K562 (cell line): ENCODE results near the gene USP15. TPM values are rescaled to one million over a fixed set of nuclear protein-coding genes. Genes with fewer than 3 reads are reported as not detected.
A peak's percentile ranks its signal among the peaks of the same experiment; 100 is the strongest.
"Not testable (repeated sequence)": the region's sequence is repeated elsewhere in the genome, so short reads cannot be mapped to it uniquely, and the experiment has no call there.

Source experiments
- ATAC-seq: fragments of 200-7000 bp; cut with Tn5 transposase; 3 replicates; pipeline ENCODE4 v1.9.1; 2020; ENCODE audit warnings: moderate library complexity
- BruUV-seq: library from RNA; stranded (reverse); fragments of 400-500 nt; replicated peaks from 2 replicates; lab custom pipeline; 2021; lab: Mats Ljungman, UMichigan
- CTCF ChIA-PET: fragments of 300-600 bp; formaldehyde crosslinking; extraction: SDS; loops from one replicate; lab custom pipeline; 2021; ENCODE audit warnings: low intra/inter-chr PET ratio; lab: Yijun Ruan, JAX
- POLR2A ChIA-PET: fragments of 300-600, 350-650 bp; sonication (Branson Sonifier 250); formaldehyde crosslinking; extraction: SDS; loops from one replicate; lab custom pipeline; 2021; ENCODE audit warnings: antibody characterized with exemption, inconsistent platforms; lab: Yijun Ruan, JAX
- DNase-seq, 4 experiments: peaks; one replicate each; pipeline versions ENCODE4 v3.0.0 to v3.0.0-alpha.2; 2011 to 2018; ENCODE audit warnings: low spot score in 3 of 4, mixed read lengths in 3 of 4; ENCODE audit errors: extremely low read depth in 1 of 4
- FAIRE-seq: peaks from 2 replicates; lab custom pipeline; 2011; peaks lifted over from hg19 to GRCh38; lab: Jason Lieb, UNC
- H2AFZ ChIP-seq: 2 replicates; pipeline ENCODE4 v1.6.0; 2011; ENCODE audit warnings: low read depth, low read length, control low read depth, inconsistent platforms
- H3K27ac ChIP-seq: fragments of 200-600 bp; 3 replicates; pipeline ENCODE4 v1.8.0; 2011; ENCODE audit warnings: low read depth, mild to moderate bottlenecking, control low read depth, inconsistent platforms, low read length, moderate library complexity, mixed read lengths; ENCODE audit errors: extremely low read depth
- H3K27me3 ChIP-seq, 2 experiments: fragments of 300-600 bp in 1 of 2; 2 replicates in 1 of 2; 3 replicates in 1 of 2; pipeline versions ENCODE4 v1.6.0 to v1.8.0; 2011; ENCODE audit warnings: inconsistent platforms in 2 of 2, low read length in 2 of 2, mild to moderate bottlenecking in 1 of 2, mixed read lengths in 1 of 2, moderate library complexity in 1 of 2; ENCODE audit not compliant: control insufficient read depth in 2 of 2, insufficient read depth in 2 of 2
- H3K36me3 ChIP-seq: fragments of 300-600 bp; 3 replicates; pipeline ENCODE4 v1.8.0; 2011; ENCODE audit warnings: mild to moderate bottlenecking, low read length, inconsistent platforms; ENCODE audit not compliant: control insufficient read depth, insufficient read depth
- H3K4me1 ChIP-seq, 2 experiments: fragments of 200-600 bp in 1 of 2; replicated peaks in 1 of 2; 2 replicates in 1 of 2; 3 replicates in 1 of 2; pipeline versions ENCODE4 v1.5.1 to v1.8.0; 2011; ENCODE audit warnings: inconsistent platforms in 2 of 2, low read length in 2 of 2, mild to moderate bottlenecking in 1 of 2, mixed read lengths in 1 of 2, moderate library complexity in 1 of 2; ENCODE audit not compliant: control insufficient read depth in 2 of 2, insufficient read depth in 2 of 2
- H3K4me2 ChIP-seq: 2 replicates; pipeline ENCODE4 v1.6.1; 2011; ENCODE audit warnings: low read length, control low read depth, inconsistent platforms, mixed read lengths; ENCODE audit not compliant: insufficient read depth
- H3K4me3 ChIP-seq: fragments of 200-600 bp; sonication (generic), shearing (Covaris generic); 2 replicates; pipeline ENCODE4 v1.5.1; 2016; ENCODE audit warnings: control low read depth, inconsistent platforms
- H3K79me2 ChIP-seq: fragments of 200-600 bp; 3 replicates; pipeline ENCODE4 v1.8.0; 2011; ENCODE audit warnings: low read length, inconsistent platforms; ENCODE audit not compliant: control insufficient read depth, insufficient read depth
- H3K9ac ChIP-seq, 2 experiments: 2 replicates each; pipeline versions ENCODE4 v1.6.0 to v1.6.1; 2011; ENCODE audit warnings: low read depth in 2 of 2, low read length in 2 of 2, control low read depth in 1 of 2, inconsistent platforms in 1 of 2, mild to moderate bottlenecking in 1 of 2, mixed read lengths in 1 of 2; ENCODE audit not compliant: insufficient read depth in 1 of 2
- H3K9me1 ChIP-seq: one replicate; pipeline ENCODE4 v1.6.0; 2011; ENCODE audit warnings: inconsistent platforms, mild to moderate bottlenecking, low read length, moderate library complexity; ENCODE audit not compliant: control insufficient read depth, insufficient read depth
- H3K9me3 ChIP-seq: replicated peaks from 2 replicates; pipeline ENCODE4 v1.5.1; 2011; ENCODE audit warnings: low read depth, low read length, inconsistent platforms; ENCODE audit not compliant: control insufficient read depth, insufficient read depth
- H4K20me1 ChIP-seq: replicated peaks from 2 replicates; pipeline ENCODE4 v1.6.1; 2011; ENCODE audit warnings: low read length, inconsistent platforms, mixed read lengths; ENCODE audit not compliant: control insufficient read depth, insufficient read depth
- ZNF146 ChIP-seq: IDR thresholded peaks from one replicate; pipeline ENCODE4 v1.6.1; 2018; ENCODE audit warnings: missing compliant biosample characterization; ENCODE audit not compliant: unreplicated experiment
- WGBS: fragments of 100-300 bp; shearing (Covaris generic); methylation state at CpG from one replicate; pipeline ENCODE4 v1.1.6; 2016; ENCODE audit warnings: low coverage, mixed read lengths; ENCODE audit not compliant: insufficient coverage; ENCODE audit errors: missing lambda C conversion rate; 5-methylcytosine and 5-hydroxymethylcytosine counted together
- in situ Hi-C: fragments of 300-500 bp; cut with MboI; formaldehyde crosslinking; loops from 4 replicates; pipeline ENCODE4 v1.15.0; 2018; ENCODE audit warnings: inconsistent platforms, mixed read lengths
- intact Hi-C: fragments of 100-400 bp; cut with micrococcal nuclease; formaldehyde crosslinking; loops from 2 replicates; pipeline ENCODE4 v1.14.2; 2022
- polyA plus RNA-seq, 8 experiments: library from polyadenylated mRNA; depleted of rRNA in 4 of 8; stranded (reverse) in 5 of 8; unstranded in 3 of 8; fragments of >200 nt; fragmentation: Nextera tagmentation in 2 of 8; fragmentation: Illumina TruSeq in 1 of 8; extraction: Ambion mirVana in 2 of 8; extraction: Trizol in 1 of 8; gene quantifications; 2 replicates each; pipeline versions ENCODE4 v1.2.1 to v1.2.3, GENCODE V29; 2011 to 2014; ENCODE audit warnings: inconsistent platforms in 1 of 8, missing spikeins in 1 of 8
- total RNA-seq, 7 experiments: library from RNA; depleted of rRNA in 6 of 7; stranded (reverse); fragments of >200 nt in 6 of 7; fragmentation: Illumina TruSeq in 2 of 7; extraction: Trizol in 2 of 7; gene quantifications; 2 replicates each; pipeline versions ENCODE4 v1.2.1 to v1.2.3, GENCODE V29; 2011 to 2021; ENCODE audit warnings: low replicate concordance in 1 of 7
- TF ChIP-seq, protein P1 (sequence below): IDR thresholded peaks from 2 replicates; pipeline ENCODE4 v1.6.1; 2014; ENCODE audit warnings: antibody characterized with exemption

The USP15 gene
- total and polyA plus RNA-seq, 9 of the 15 experiments (the other 6 are each of a cell fraction or from before 2014, with no cell fraction given), result 140 to 272 (median 182) TPM

DNA sequence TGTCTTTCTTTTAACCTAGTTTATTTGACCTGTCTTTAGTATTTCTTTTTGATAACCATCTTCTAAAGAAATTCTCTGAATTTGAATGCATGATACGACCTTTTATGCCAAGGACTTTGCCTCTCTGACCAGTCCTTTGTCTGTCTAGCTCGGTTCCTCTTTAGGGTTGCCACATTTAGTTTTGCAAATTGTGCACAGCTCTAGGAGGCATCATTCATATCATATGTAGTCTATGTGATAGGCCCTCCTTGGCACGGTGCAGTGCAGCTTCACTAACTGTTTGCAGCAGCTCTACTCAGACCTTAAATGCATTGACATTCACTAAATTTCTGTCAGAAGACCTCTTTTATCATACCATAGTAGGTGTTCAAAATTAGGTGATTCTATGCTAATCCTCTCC, 75.6 kb downstream of the USP15 start (continued):
- TF ChIP-seq, protein P1, sequence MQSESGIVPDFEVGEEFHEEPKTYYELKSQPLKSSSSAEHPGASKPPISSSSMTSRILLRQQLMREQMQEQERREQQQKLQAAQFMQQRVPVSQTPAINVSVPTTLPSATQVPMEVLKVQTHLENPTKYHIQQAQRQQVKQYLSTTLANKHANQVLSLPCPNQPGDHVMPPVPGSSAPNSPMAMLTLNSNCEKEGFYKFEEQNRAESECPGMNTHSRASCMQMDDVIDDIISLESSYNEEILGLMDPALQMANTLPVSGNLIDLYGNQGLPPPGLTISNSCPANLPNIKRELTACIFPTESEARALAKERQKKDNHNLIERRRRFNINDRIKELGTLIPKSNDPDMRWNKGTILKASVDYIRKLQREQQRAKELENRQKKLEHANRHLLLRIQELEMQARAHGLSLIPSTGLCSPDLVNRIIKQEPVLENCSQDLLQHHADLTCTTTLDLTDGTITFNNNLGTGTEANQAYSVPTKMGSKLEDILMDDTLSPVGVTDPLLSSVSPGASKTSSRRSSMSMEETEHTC, result no peak
- TF ChIP-seq, all 486 proteins: peak for 0

DNA sequence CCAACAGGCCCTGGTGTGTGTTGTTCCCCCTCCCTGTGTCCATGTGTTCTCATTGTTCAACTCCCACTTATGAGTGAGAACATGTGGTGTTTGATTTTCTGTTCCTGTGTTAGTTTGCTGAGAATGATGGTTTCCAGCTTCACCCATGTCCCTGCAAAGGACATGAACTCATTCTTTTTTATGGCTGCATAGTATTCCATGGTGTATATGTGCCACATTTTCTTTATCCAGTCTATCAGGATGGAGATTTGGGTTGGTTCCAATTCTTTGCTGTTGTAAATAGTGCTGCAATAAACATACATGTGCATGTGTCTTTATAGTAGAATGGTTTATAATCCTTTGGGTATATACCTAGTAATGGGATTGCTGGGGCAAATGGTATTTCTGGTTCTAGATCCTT, 77.4 kb downstream of the USP15 start:
- H3K27me3 ChIP-seq, H3K4me2 ChIP-seq, H3K27ac ChIP-seq, H2AFZ ChIP-seq, H4K20me1 ChIP-seq, CTCF ChIA-PET, DNase-seq, FAIRE-seq, BruUV-seq, H3K9me3 ChIP-seq, intact Hi-C loops, POLR2A ChIA-PET, H3K4me3 ChIP-seq, H3K9ac ChIP-seq, in situ Hi-C loops, ATAC-seq, H3K4me1 ChIP-seq, H3K9me1 ChIP-seq: not testable (repeated sequence)
- Histone ChIP-seq H3K79me2 (peaks cover 99% of the 10 kb centered on the region), H3K36me3 (peaks cover 74% of the 10 kb centered on the region)
- TF ChIP-seq ZNF146 (CRISPR knock-in tag), result peak; percentile 57

DNA sequence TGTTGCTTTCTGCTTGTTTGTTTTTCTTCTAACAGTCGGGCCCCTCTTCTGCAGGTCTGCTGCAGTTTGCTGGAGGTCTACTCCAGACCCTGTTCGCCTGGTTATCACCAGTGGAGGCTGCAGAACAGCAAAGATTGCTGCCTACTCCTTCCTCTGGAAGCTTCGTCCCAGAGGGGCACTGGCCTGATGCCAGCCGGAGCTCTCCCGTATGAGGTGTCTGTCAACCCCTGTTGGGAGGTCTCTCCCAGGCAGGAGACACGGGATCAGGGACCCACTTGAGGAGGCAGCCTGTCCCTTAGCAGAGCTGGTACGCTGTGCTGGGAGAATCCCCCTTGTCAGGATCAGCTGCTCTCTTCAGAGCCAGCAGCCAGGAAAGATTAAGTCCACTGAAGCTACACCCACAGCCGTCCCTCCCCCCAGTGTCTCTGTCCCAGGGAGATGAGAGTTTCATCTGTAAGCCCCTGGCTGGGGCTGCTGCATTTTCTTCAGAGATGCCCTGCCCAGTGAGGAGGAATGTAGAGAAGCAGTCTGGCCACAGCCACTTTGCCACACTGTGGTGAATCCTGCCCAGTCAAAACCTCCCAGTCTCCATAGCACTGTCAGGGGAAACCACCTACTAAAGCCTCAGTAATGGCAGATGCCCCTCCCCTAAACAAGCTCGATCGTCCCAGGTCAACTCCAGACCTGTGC, 82.6 kb downstream of the USP15 start:
- DNase-seq, H4K20me1 ChIP-seq, BruUV-seq, H2AFZ ChIP-seq, intact Hi-C loops, H3K27ac ChIP-seq, H3K4me2 ChIP-seq, H3K4me1 ChIP-seq, H3K9ac ChIP-seq, H3K27me3 ChIP-seq, H3K9me1 ChIP-seq, in situ Hi-C loops, CTCF ChIA-PET, H3K4me3 ChIP-seq, ATAC-seq, FAIRE-seq, H3K9me3 ChIP-seq: not testable (repeated sequence)
- WGBS, result 96% methylated on average over 9 of the region's 10 CpGs
- peaks cover 61% of the 10 kb centered on the region; the same call in 2 of the 3 replicates for H3K36me3 ChIP-seq
- POLR2A ChIA-PET, result interaction anchor here (0.6 kb wide), 1 partner anchor 83 kb away, joined by 3 read pairs; the partner anchor contains the start of gene USP15
- peaks cover 85% of the 10 kb centered on the region for H3K79me2 ChIP-seq
